Activated naive CD4-positive, alpha-beta T cell treated with anti-CD3 and anti-CD28 coated beads, Interleukin-2, amount 10 ng/mL, durations not matched to agents 5 hours and 36 hours (primary cell): ENCODE data around the gene NAGK. TPM values are rescaled to one million over a fixed set of nuclear protein-coding genes. Genes with fewer than 3 reads are reported as not detected.

Experiments used
- total RNA-seq, 2 experiments: library from RNA; stranded (reverse); gene quantifications; one replicate each; pipeline ENCODE4 v1.2.3, GENCODE V29; 2021

NAGK gene
- total RNA-seq, result 10 to 100 TPM; 83.8 to 87.7 TPM

DNA sequence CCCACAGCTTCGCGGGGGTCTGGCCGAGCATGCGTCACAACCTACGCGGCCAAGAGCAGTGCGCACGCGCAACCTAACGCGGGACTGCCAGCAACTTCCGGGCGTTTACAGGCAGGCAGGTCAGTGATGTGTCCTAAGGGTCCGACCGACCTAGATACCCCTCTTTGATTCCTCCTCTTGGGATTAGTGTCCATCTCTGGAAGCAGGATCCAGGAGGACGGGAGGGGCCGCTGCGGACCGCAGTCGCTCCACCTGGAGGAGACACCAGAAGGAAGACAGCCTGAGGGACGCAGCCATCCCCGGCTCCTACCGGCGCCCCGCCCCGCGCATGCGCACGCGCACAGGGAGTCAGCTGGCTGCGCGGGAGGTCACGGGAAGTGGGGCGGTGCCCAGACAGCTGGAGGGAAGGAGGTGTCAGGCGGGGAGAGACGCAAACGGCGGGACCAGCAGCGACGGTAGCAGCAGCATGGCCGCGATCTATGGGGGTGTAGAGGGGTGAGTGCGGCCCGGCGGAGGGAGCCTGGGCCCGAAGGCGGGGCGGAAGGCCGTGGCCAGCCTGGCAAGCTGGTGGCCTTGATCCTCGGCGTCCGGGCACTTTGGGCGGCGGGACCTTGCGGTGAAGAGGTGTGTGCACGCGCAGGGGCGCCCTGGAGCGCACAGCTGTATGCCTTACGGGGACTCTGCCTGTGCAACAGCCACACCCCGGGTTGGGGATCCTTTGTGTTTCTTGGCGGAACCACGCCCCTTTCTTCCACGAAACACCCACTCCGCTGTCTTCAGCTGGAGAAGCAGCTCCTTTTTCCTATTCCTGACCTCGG, at the start of gene NAGK:
TSS of gene NAGK (plus strand) at position 431 of the 818 bp plus-strand sequence. CDS start at position 467, 36 bp downstream.

Other genes with a start within 250 kb of the NAGK start
- gene CLEC4F, start 248.0 kb upstream of the NAGK start, total RNA-seq, result not detected
- gene CD207, start 232.8 kb upstream of the NAGK start, total RNA-seq, result not detected
- gene VAX2, start 168.1 kb upstream of the NAGK start, total RNA-seq, result not detected
- gene ATP6V1B1, start 132.7 kb upstream of the NAGK start, total RNA-seq, result not detected
- not detected for gene ANKRD53, start 90.0 kb upstream of the NAGK start, total RNA-seq
- 10 to 100 TPM; 45.4 to 50.9 TPM for gene TEX261, start 73.8 kb upstream of the NAGK start, total RNA-seq
- 10 to 100 TPM; 14.4 to 16.3 TPM for gene MCEE, start 61.6 kb downstream of the NAGK start, total RNA-seq
- gene MPHOSPH10, start 62.0 kb downstream of the NAGK start, total RNA-seq, result 10 to 100 TPM; 31.8 to 34.1 TPM
- gene PAIP2B, start 158.5 kb downstream of the NAGK start, total RNA-seq, result 1 to 10 TPM; 2.2 to 2.6 TPM